Fibroblast of villous mesenchyme (primary cell): ENCODE data around the gene TRPT1. TPM values are rescaled to one million over a fixed set of nuclear protein-coding genes. Genes with fewer than 3 reads are reported as not detected.

Experiments used
- DNase-seq: peaks from one replicate; pipeline ENCODE4 v3.0.0-alpha.2; 2010; ENCODE audit warnings: low read depth
- H3K4me3 ChIP-seq: 2 replicates; pipeline ENCODE4 v1.5.1; 2011; ENCODE audit warnings: low read depth, mild to moderate bottlenecking, low read length
- CTCF ChIP-seq: IDR thresholded peaks from 2 replicates; pipeline ENCODE4 v1.5.1; 2012; ENCODE audit warnings: low read depth, mild to moderate bottlenecking, low read length; ENCODE audit not compliant: insufficient read depth
- total RNA-seq: library from RNA; depleted of rRNA; stranded (reverse); fragments of >200 nt; gene quantifications from 2 replicates; pipeline ENCODE4 v1.2.3, GENCODE V29; 2012

TRPT1 gene
- total RNA-seq, 1 donor = 32.4 TPM

GRCh38 chr11:64183890-64184289 lies 42.1 kb downstream of the TRPT1 start:
- H3K4me3 ChIP-seq = no peak overlapping the region
- TF ChIP-seq CTCF = no peak
- DNase-seq = no peak

GRCh38 chr11:64181506-64182411 lies 44.2 kb downstream of the TRPT1 start:
- no peak for TF ChIP-seq CTCF
- H3K4me3 ChIP-seq = peak overlapping the region; percentile 19
- peak; percentile 93 for DNase-seq

- peak; percentile 51 for DNase-seq
- no peak for TF ChIP-seq CTCF
- H3K4me3 ChIP-seq = no peak overlapping the region
Measured at GRCh38 chr11:64180891-64181290, 45.1 kb downstream of the TRPT1 start.

- no peak for DNase-seq
- TF ChIP-seq CTCF = no peak
- no peak overlapping the region for H3K4me3 ChIP-seq
Measured at GRCh38 chr11:64178951-64179639, 46.9 kb downstream of the TRPT1 start.

- no peak for TF ChIP-seq CTCF
- no peak for DNase-seq
- no peak overlapping the region for H3K4me3 ChIP-seq
Measured at GRCh38 chr11:64178203-64178602, 47.8 kb downstream of the TRPT1 start.

GRCh38 chr11:64176751-64177150 lies 49.2 kb downstream of the TRPT1 start:
- TF ChIP-seq CTCF = no peak
- H3K4me3 ChIP-seq = no peak overlapping the region
- DNase-seq = no peak

Other genes with a start within 250 kb of the TRPT1 start
- 36.4 and 38.0 TPM in 2 replicates for gene OTUB1, start 239.7 kb downstream of the TRPT1 start, total RNA-seq
- gene FLRT1, start 190.3 kb downstream of the TRPT1 start, total RNA-seq = under 0.01 TPM in 2 replicates
- 8.6 and 12.9 TPM in 2 replicates for gene MACROD1, start 60.1 kb downstream of the TRPT1 start, total RNA-seq
- 149 and 206 TPM in 2 replicates for gene STIP1, start 40.0 kb downstream of the TRPT1 start, total RNA-seq
- 4.3 and 7.4 TPM in 2 replicates for gene FERMT3, start 19.5 kb downstream of the TRPT1 start, total RNA-seq
- gene NUDT22, start 88 bp upstream of the TRPT1 start, total RNA-seq = 43.6 and 80.5 TPM in 2 replicates
- 6.5 and 9.3 TPM in 2 replicates for gene DNAJC4, start 4.4 kb upstream of the TRPT1 start, total RNA-seq
- 17.7 and 21.9 TPM in 2 replicates for gene VEGFB, start 8.4 kb upstream of the TRPT1 start, total RNA-seq
- 46.7 and 47.5 TPM in 2 replicates for gene FKBP2, start 14.9 kb upstream of the TRPT1 start, total RNA-seq
- 155 and 175 TPM in 2 replicates for gene PPP1R14B, start 20.8 kb upstream of the TRPT1 start, total RNA-seq
- gene PLCB3, start 25.3 kb upstream of the TRPT1 start, total RNA-seq = 53.8 and 66.5 TPM in 2 replicates
- 64.3 and 86.7 TPM in 2 replicates for gene BAD, start 58.5 kb upstream of the TRPT1 start, total RNA-seq
- gene GPR137, start 59.7 kb upstream of the TRPT1 start, total RNA-seq = 10.6 and 10.8 TPM in 2 replicates
- gene KCNK4, start 65.1 kb upstream of the TRPT1 start, total RNA-seq = under 0.01 TPM in 1 of 2 replicates, not detected in the other
- 0.32 TPM in 1 of 2 replicates, not detected in the other for gene CATSPERZ, start 74.2 kb upstream of the TRPT1 start, total RNA-seq
- gene ESRRA, start 79.3 kb upstream of the TRPT1 start, total RNA-seq = 19.3 and 23.3 TPM in 2 replicates
- gene TRMT112, start 91.4 kb upstream of the TRPT1 start, total RNA-seq = 144 and 155 TPM in 2 replicates
- gene PRDX5, start 91.9 kb upstream of the TRPT1 start, total RNA-seq = 211 and 230 TPM in 2 replicates
- gene CCDC88B, start 114.0 kb upstream of the TRPT1 start, total RNA-seq = 1.7 and 3.5 TPM in 2 replicates
- gene RPS6KA4, start 133.0 kb upstream of the TRPT1 start, total RNA-seq = 35.8 and 48.0 TPM in 2 replicates